HepG2 (cell line): ENCODE measurements around the gene GSTM4. TPM values are rescaled to one million over a fixed set of nuclear protein-coding genes. Genes with fewer than 3 reads are reported as not detected.

Experiments used
- ATAC-seq: fragments of 200-7000 bp; cut with Tn5 transposase; 3 replicates; pipeline ENCODE4 v1.9.1; 2020; ENCODE audit warnings: mild to moderate bottlenecking, moderate library complexity
- BruUV-seq: library from RNA; stranded (reverse); fragments of 400-500 nt; replicated peaks from 2 replicates; lab custom pipeline; 2021; lab: Mats Ljungman, UMichigan
- CTCF ChIA-PET: fragments of 300-600 bp; formaldehyde crosslinking; extraction: SDS; loops from one replicate; lab custom pipeline; 2021; ENCODE audit warnings: low total read pairs, inconsistent platforms, low intra/inter-chr PET ratio; lab: Yijun Ruan, JAX
- POLR2A ChIA-PET: fragments of 350-600 bp; sonication (Branson Sonifier 250); formaldehyde crosslinking; loops from one replicate; lab custom pipeline; 2020; ENCODE audit warnings: antibody characterized with exemption, inconsistent platforms; lab: Yijun Ruan, JAX
- DNase-seq: peaks from one replicate; pipeline ENCODE4 v3.0.0-alpha.2; 2015; ENCODE audit warnings: low spot score
- FAIRE-seq: peaks from 3 replicates; lab custom pipeline; 2011; peaks lifted over from hg19 to GRCh38; lab: Jason Lieb, UNC
- H2AFZ ChIP-seq: one replicate; pipeline ENCODE4 v1.6.1; 2011; ENCODE audit warnings: low read length, inconsistent platforms
- H3K27ac ChIP-seq: fragments of 300-600 bp; 3 replicates; pipeline ENCODE4 v1.8.0; 2011; ENCODE audit warnings: mixed run types, mild to moderate bottlenecking, mixed read lengths, low read length, inconsistent platforms; ENCODE audit not compliant: insufficient read depth; ENCODE audit errors: extremely low read length
- H3K27me3 ChIP-seq, 2 experiments: fragments of 200-600 bp in 1 of 2; 2 replicates in 1 of 2; 3 replicates in 1 of 2; pipeline versions ENCODE4 v1.6.0 to v1.8.0; 2011; ENCODE audit warnings: low read length in 2 of 2, mild to moderate bottlenecking in 2 of 2, moderate library complexity in 2 of 2, inconsistent platforms in 1 of 2; ENCODE audit not compliant: insufficient read depth in 2 of 2, control insufficient read depth in 1 of 2
- H3K36me3 ChIP-seq, 2 experiments: fragments of 200-600 bp in 1 of 2; replicated peaks in 1 of 2; 2 replicates in 1 of 2; 3 replicates in 1 of 2; pipeline versions ENCODE4 v1.5.1 to v1.8.0; 2011; ENCODE audit warnings: low read length in 2 of 2, inconsistent platforms in 1 of 2; ENCODE audit not compliant: insufficient read depth in 2 of 2, control insufficient read depth in 1 of 2
- H3K4me1 ChIP-seq: 2 replicates; pipeline ENCODE4 v1.5.1; 2012; ENCODE audit warnings: low read length, inconsistent platforms; ENCODE audit not compliant: insufficient read depth
- H3K4me2 ChIP-seq: 2 replicates; pipeline ENCODE4 v1.6.0; 2011; ENCODE audit warnings: low read depth, low read length, inconsistent platforms
- H3K4me3 ChIP-seq, 3 experiments: fragments of 200-600 bp in 1 of 3; sonication (generic), shearing (Covaris generic) in 1 of 3; replicated peaks in 1 of 3; 2 replicates each; pipeline ENCODE4 v1.5.1; 2011 to 2016; ENCODE audit warnings: low read length in 3 of 3, inconsistent platforms in 2 of 3, low read depth in 2 of 3, mild to moderate bottlenecking in 2 of 3, control low read depth in 1 of 3, mixed read lengths in 1 of 3; ENCODE audit not compliant: insufficient read depth in 1 of 3
- H3K79me2 ChIP-seq: one replicate; pipeline ENCODE4 v1.6.1; 2011; ENCODE audit warnings: low read length, inconsistent platforms; ENCODE audit not compliant: insufficient read depth
- H3K9ac ChIP-seq: 2 replicates; pipeline ENCODE4 v1.6.0; 2011; ENCODE audit warnings: mild to moderate bottlenecking, low read depth, low read length, inconsistent platforms; ENCODE audit not compliant: insufficient read depth
- H3K9me3 ChIP-seq: 2 replicates; pipeline ENCODE4 v1.5.1; 2012; ENCODE audit warnings: mild to moderate bottlenecking, low read length
- H4K20me1 ChIP-seq: 2 replicates; pipeline ENCODE4 v1.6.0; 2011; ENCODE audit warnings: inconsistent platforms, mild to moderate bottlenecking, low read length, moderate library complexity; ENCODE audit not compliant: insufficient read depth
- BHLHE40 ChIP-seq: IDR thresholded peaks from 2 replicates; pipeline ENCODE4 v1.6.1; 2011; ENCODE audit warnings: low read length, improper control_type of control experiment
- BRCA1 ChIP-seq: sonication (generic); formaldehyde crosslinking; IDR thresholded peaks from 2 replicates; pipeline ENCODE4 v1.4.0; 2020; ENCODE audit warnings: missing genetic modification reagents
- CREB3 ChIP-seq: sonication (generic); formaldehyde crosslinking; IDR thresholded peaks from 2 replicates; pipeline ENCODE4 v1.5.0; 2020; ENCODE audit warnings: missing genetic modification reagents
- FOXO1 ChIP-seq: sonication (generic); formaldehyde crosslinking; IDR thresholded peaks from 2 replicates; pipeline ENCODE4 v1.4.0; 2020; ENCODE audit warnings: missing genetic modification reagents
- KLF13 ChIP-seq: sonication (generic); formaldehyde crosslinking; IDR thresholded peaks from 2 replicates; pipeline ENCODE4 v1.4.0; 2020; ENCODE audit warnings: mild to moderate bottlenecking, missing genetic modification reagents
- MXI1 ChIP-seq: IDR thresholded peaks from 3 replicates; pipeline ENCODE4 v1.6.1; 2012; ENCODE audit warnings: low read depth, low read length, inconsistent platforms, borderline replicate concordance
- REL ChIP-seq: sonication (generic); formaldehyde crosslinking; conservative IDR thresholded peaks from 2 replicates; pipeline ENCODE4 v1.8.0; 2022; ENCODE audit warnings: mild to moderate bottlenecking, missing genetic modification reagents, moderate library complexity
- RNF2 ChIP-seq: fragments of 450-650 bp; conservative IDR thresholded peaks from 2 replicates; pipeline ENCODE4 v1.6.1; 2016; ENCODE audit warnings: low read depth
- RXRA ChIP-seq: sonication (generic); formaldehyde crosslinking; IDR thresholded peaks from 2 replicates; pipeline ENCODE4 v1.5.1; 2020; ENCODE audit warnings: missing genetic modification reagents
- SIN3B ChIP-seq: fragments of 150-350 bp; IDR thresholded peaks from 2 replicates; pipeline ENCODE4 v1.6.1; 2014; ENCODE audit warnings: low read length
- ZBTB4 ChIP-seq: sonication (generic); formaldehyde crosslinking; IDR thresholded peaks from 2 replicates; pipeline ENCODE4 v1.4.0; 2020; ENCODE audit warnings: missing genetic modification reagents, mild to moderate bottlenecking, borderline replicate concordance
- ZNF468 ChIP-seq: sonication (generic); formaldehyde crosslinking; IDR thresholded peaks from 2 replicates; pipeline ENCODE4 v1.8.0; 2022; ENCODE audit warnings: mild to moderate bottlenecking, moderate library complexity, missing genetic modification reagents
- ZNF501 ChIP-seq: sonication (generic); formaldehyde crosslinking; IDR thresholded peaks from 2 replicates; pipeline ENCODE4 v1.5.1; 2020; ENCODE audit warnings: mild to moderate bottlenecking, moderate library complexity, missing genetic modification reagents
- ZNF574 ChIP-seq: sonication (generic); formaldehyde crosslinking; IDR thresholded peaks from 2 replicates; pipeline ENCODE4 v1.4.0; 2020; ENCODE audit warnings: missing genetic modification reagents
- ZNF672 ChIP-seq: sonication (generic); formaldehyde crosslinking; IDR thresholded peaks from 2 replicates; pipeline ENCODE4 v1.8.1; 2022; ENCODE audit warnings: missing genetic modification reagents
- ZSCAN5A ChIP-seq: sonication (generic); formaldehyde crosslinking; IDR thresholded peaks from 2 replicates; pipeline ENCODE4 v1.8.0; 2022; ENCODE audit warnings: mild to moderate bottlenecking, missing genetic modification reagents, borderline replicate concordance
- WGBS: methylation state at CpG from one replicate; pipeline ENCODE4 v1.1.6; 2017; ENCODE audit warnings: low lambda C conversion rate; 5-methylcytosine and 5-hydroxymethylcytosine counted together
- in situ Hi-C: cut with HindIII; loops from 2 replicates; pipeline ENCODE4 v1.10.0; 2017; ENCODE audit warnings: low pct_unique_long_range_greater_than_20kb; ENCODE audit not compliant: extremely low pct_ligation_motif_present
- intact Hi-C: fragments of 100-400 bp; cut with micrococcal nuclease; formaldehyde crosslinking; loops from one replicate; pipeline ENCODE4 v1.10.0; 2022; ENCODE audit not compliant: unreplicated experiment
- polyA plus RNA-seq, 8 experiments: library from polyadenylated mRNA; depleted of rRNA in 3 of 8; stranded (reverse) in 7 of 8; unstranded in 1 of 8; fragments of >200 nt; fragmentation: Illumina TruSeq in 4 of 8; extraction: Trizol in 4 of 8; gene quantifications; 2 replicates each; pipeline versions ENCODE4 v1.2.1 to v1.2.3, GENCODE V29; 2011 to 2016; ENCODE audit warnings: low read depth in 4 of 8, missing spikeins in 1 of 8, mixed read lengths in 1 of 8; ENCODE audit not compliant: insufficient read depth in 1 of 8
- total RNA-seq, 5 experiments: library from RNA; depleted of rRNA; stranded (reverse); fragments of >200 nt; fragmentation: Illumina TruSeq; extraction: Trizol; gene quantifications; 2 replicates each; pipeline ENCODE4 v1.2.3, GENCODE V29; 2016; ENCODE audit warnings: low read depth in 1 of 5

GSTM4 gene
- total and polyA plus RNA-seq, 2 of the 13 experiments (the other 11 are each of a cell fraction or from before 2014, with no cell fraction given): 25.3 to 40.8 TPM

GRCh38 chr1:109627692-109628399 lies 28.1 kb upstream of the GSTM4 start:
- intact Hi-C loops: no loop called here
- Histone ChIP-seq H3K4me1 (peaks cover 8% of the 10 kb centered on the region), H4K20me1 (peaks cover 20% of the 10 kb centered on the region), H3K27ac (no peak overlapping the region), H3K9me3 (no peaks in the 10 kb centered on the region), H3K4me2 (no peak overlapping the region), H2AFZ (no peak overlapping the region), H3K27me3 (no peaks in the 10 kb centered on the region), H3K9ac (no peak overlapping the region), H3K4me3 (no peak overlapping the region), H3K79me2 (peaks cover 21% of the 10 kb centered on the region), H3K36me3 (peaks cover 47 to 69% of the 10 kb centered on the region in 2 experiments)
- 96% methylated on average over 17 of the region's 23 CpGs for whole genome bisulfite sequencing
- in situ Hi-C loops: no loop called here
- FAIRE-seq: no peak
- ATAC-seq: no peak
- ChIA-PET POLR2A (no interaction called here), CTCF (no interaction called here)
- no TSS peak for BruUV-seq
- DNase-seq: no peak
- TF ChIP-seq ZBTB4 (CRISPR knock-in tag) (no peak), RXRA (CRISPR knock-in tag) (no peak), ZNF672 (no peak), BRCA1 (CRISPR knock-in tag) (no peak), RNF2 (no peak), ZNF468 (CRISPR knock-in tag) (no peak), ZNF501 (CRISPR knock-in tag) (no peak), ZSCAN5A (CRISPR knock-in tag) (no peak), FOXO1 (CRISPR knock-in tag) (no peak), CREB3 (no peak), KLF13 (CRISPR knock-in tag) (no peak), ZNF574 (CRISPR knock-in tag) (no peak), SIN3B (no peak), BHLHE40 (no peak), REL (CRISPR knock-in tag) (no peak), MXI1 (no peak)
